Breast epithelium (tissue), 4 donors: ENCODE results near the gene LIPE. TPM values are rescaled to one million over a fixed set of nuclear protein-coding genes. Genes with fewer than 3 reads are reported as not detected.
A peak's percentile ranks its signal among the peaks of the same experiment; 100 is the strongest.
"Not testable (repeated sequence)": the region's sequence is repeated elsewhere in the genome, so short reads cannot be mapped to it uniquely, and the experiment has no call there.

ENCODE experiments used
- DNase-seq, 2 donors: peaks; one replicate each; pipeline ENCODE4 v3.0.0-alpha.2; 2019; ENCODE audit warnings: low spot score in 2 of 2
- H3K27ac ChIP-seq, 2 donors: fragments of 200-600 bp; sonication (generic) in 1 of 2; one replicate each; pipeline ENCODE4 v1.5.1; 2016 to 2019; ENCODE audit warnings: mild to moderate bottlenecking in 1 of 2
- H3K27me3 ChIP-seq, 2 donors: fragments of 200-600 bp; sonication (generic) in 1 of 2; one replicate each; pipeline versions ENCODE4 v1.5.1 to v1.6.0; 2017 to 2019; ENCODE audit warnings: control low read depth in 1 of 2, mild to moderate bottlenecking in 1 of 2
- H3K36me3 ChIP-seq: fragments of 200-600 bp; one replicate; pipeline ENCODE4 v1.5.1; 2019
- H3K4me1 ChIP-seq, 2 donors: fragments of 200-600 bp; sonication (generic); one replicate each; pipeline ENCODE4 v1.5.1; 2016 to 2019; ENCODE audit warnings: control low read depth in 1 of 2
- H3K4me3 ChIP-seq, 3 donors: fragments of 200-600 bp; sonication (generic); 1 replicate in 2 of 3; 2 replicates in 1 of 3; pipeline ENCODE4 v1.5.1; 2016 to 2019; ENCODE audit warnings: mild to moderate bottlenecking in 3 of 3, moderate library complexity in 2 of 3
- H3K9me3 ChIP-seq, 2 donors: fragments of 200-600 bp; sonication (generic) in 1 of 2; one replicate each; pipeline ENCODE4 v1.5.1; 2016 to 2019; ENCODE audit warnings: control low read depth in 1 of 2
- POLR2A ChIP-seq: fragments of 450-650 bp; IDR thresholded peaks from one replicate; pipeline ENCODE4 v1.6.1; 2016; ENCODE audit warnings: antibody characterized with exemption, mild to moderate bottlenecking, moderate library complexity
- POLR2AphosphoS5 ChIP-seq, 3 donors: sonication (generic); formaldehyde crosslinking; IDR thresholded peaks; one replicate each; pipeline ENCODE4 v1.6.1; 2017; ENCODE audit warnings: antibody characterized with exemption in 3 of 3
- intact Hi-C: fragments of 100-400 bp; cut with DNase I; formaldehyde crosslinking; loops from one replicate; pipeline ENCODE4 v1.15.1; 2023; ENCODE audit warnings: low total_unique reads
- total RNA-seq, 3 donors: library from RNA; depleted of rRNA; stranded (reverse); fragments of >200 nt; gene quantifications; one replicate each; pipeline ENCODE4 v1.1.0, GENCODE V29; 2016
- TF ChIP-seq, protein P1 (sequence below), 3 donors: fragments of 450-650 bp; IDR thresholded peaks; one replicate each; pipeline ENCODE4 v1.5.1; 2016 to 2017; ENCODE audit warnings: antibody characterized with exemption in 3 of 3, mild to moderate bottlenecking in 3 of 3, moderate library complexity in 3 of 3

LIPE gene
- total RNA-seq, 3 donors from 2014 or later = 152 to 1,550 (median 380) TPM

DNA sequence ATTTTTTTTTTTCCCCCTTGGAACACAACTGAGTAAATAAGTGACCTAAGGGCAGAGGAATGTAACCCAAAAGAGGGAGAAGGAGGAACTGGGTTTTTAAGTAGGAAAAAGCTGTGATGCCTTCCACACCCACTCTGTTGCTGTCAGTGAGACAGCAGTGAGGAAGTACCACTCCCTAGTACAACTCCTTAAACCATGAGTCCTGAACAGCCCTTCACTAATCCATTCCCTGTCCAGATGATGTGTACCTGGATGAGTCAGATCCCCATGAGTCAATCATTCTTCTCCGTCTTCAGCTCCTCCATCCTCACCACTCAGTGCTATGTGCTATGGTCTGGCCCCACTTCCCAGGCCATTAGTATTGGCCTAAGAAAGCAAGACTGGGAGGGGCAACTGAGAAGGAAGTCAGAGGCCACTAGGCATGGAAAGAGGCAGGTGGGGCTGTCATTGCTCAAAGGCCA, 28.5 kb upstream of the LIPE start:
- TF ChIP-seq POLR2A (no peak), POLR2AphosphoS5 (IDR thresholded peaks at IDR 0.05) (no peak)
- TF ChIP-seq, protein P1, sequence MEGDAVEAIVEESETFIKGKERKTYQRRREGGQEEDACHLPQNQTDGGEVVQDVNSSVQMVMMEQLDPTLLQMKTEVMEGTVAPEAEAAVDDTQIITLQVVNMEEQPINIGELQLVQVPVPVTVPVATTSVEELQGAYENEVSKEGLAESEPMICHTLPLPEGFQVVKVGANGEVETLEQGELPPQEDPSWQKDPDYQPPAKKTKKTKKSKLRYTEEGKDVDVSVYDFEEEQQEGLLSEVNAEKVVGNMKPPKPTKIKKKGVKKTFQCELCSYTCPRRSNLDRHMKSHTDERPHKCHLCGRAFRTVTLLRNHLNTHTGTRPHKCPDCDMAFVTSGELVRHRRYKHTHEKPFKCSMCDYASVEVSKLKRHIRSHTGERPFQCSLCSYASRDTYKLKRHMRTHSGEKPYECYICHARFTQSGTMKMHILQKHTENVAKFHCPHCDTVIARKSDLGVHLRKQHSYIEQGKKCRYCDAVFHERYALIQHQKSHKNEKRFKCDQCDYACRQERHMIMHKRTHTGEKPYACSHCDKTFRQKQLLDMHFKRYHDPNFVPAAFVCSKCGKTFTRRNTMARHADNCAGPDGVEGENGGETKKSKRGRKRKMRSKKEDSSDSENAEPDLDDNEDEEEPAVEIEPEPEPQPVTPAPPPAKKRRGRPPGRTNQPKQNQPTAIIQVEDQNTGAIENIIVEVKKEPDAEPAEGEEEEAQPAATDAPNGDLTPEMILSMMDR (IDR thresholded peaks at IDR 0.05) = no peak
- Histone ChIP-seq H3K27ac (no peak overlapping the region), H3K4me3 (no peak overlapping the region), H3K4me1 (peaks cover 0 to 2% of the 10 kb centered on the region in 2 donors), H3K27me3 (no peaks in the 10 kb centered on the region), H3K36me3 (no peaks in the 10 kb centered on the region), H3K9me3 (no peaks in the 10 kb centered on the region)
- no peak for DNase-seq
- intact Hi-C loops = loop anchor here (10.0 kb wide), 1 partner anchor 69 kb away; the partner anchor contains the start of gene CEACAM1

DNA sequence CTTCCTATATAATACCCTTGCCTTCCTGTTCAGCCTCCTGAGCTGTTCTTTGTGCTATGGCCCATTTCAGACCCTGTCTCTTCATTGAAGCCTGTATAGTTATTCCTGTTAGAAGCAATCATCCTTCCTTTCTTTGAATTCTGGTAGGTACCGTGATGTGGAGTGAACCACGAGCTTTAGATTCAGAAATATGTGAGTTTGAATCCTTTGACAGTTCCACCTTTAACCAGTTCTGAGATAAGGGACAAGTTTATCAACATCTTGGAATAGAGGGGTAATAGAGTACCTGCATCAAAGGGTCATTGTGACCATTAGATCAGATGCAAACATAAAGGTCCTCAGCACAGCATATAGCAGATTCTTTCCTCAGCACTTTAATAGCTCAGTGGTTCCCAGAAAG, 27.9 kb upstream of the LIPE start:
- Histone ChIP-seq H3K36me3 (no peaks in the 10 kb centered on the region), H3K27me3 (no peaks in the 10 kb centered on the region), H3K4me3 (no peak overlapping the region), H3K4me1 (peaks cover 1 to 7% of the 10 kb centered on the region in 2 donors), H3K9me3 (no peaks in the 10 kb centered on the region), H3K27ac (no peak overlapping the region)
- no peak for TF ChIP-seq POLR2A
- TF ChIP-seq POLR2AphosphoS5 (IDR thresholded peaks at IDR 0.05) = no peak
- TF ChIP-seq, protein P1 (IDR thresholded peaks at IDR 0.05) = no peak
- intact Hi-C loops = loop anchor here (10.0 kb wide), 1 partner anchor 70 kb away; the partner anchor contains the start of gene CEACAM1
- no peak for DNase-seq

DNA sequence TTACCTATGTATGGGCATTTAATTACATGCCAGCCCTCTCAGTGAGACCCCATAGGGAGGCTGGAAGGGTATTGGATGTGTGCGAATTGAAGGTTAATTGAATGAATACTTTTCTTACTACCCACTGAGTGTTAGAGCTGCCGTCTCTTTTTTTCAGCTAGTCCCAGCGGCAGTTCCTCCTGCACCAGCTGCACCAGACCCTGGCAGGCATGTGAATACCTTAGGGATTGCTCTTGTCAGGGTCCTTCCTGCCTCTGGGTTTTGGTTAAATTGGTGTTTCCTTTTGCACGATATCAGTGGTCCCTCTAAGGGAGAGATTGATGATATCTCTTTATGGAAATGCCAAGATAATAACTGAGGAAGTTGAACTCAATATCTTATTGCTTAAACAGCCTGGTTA, 25.4 kb upstream of the LIPE start:
- no peak for DNase-seq
- Histone ChIP-seq H3K4me3 (no peak overlapping the region), H3K4me1 (peaks cover 5 to 8% of the 10 kb centered on the region in 2 donors), H3K36me3 (no peaks in the 10 kb centered on the region), H3K9me3 (no peaks in the 10 kb centered on the region), H3K27me3 (no peaks in the 10 kb centered on the region), H3K27ac (no peak overlapping the region)
- intact Hi-C loops = loop anchor here (10.0 kb wide), 1 partner anchor 72 kb away; the partner anchor contains the start of gene CEACAM1
- TF ChIP-seq POLR2AphosphoS5 (IDR thresholded peaks at IDR 0.05) (no peak), POLR2A (no peak)
- TF ChIP-seq, protein P1 (IDR thresholded peaks at IDR 0.05) = no peak

DNA sequence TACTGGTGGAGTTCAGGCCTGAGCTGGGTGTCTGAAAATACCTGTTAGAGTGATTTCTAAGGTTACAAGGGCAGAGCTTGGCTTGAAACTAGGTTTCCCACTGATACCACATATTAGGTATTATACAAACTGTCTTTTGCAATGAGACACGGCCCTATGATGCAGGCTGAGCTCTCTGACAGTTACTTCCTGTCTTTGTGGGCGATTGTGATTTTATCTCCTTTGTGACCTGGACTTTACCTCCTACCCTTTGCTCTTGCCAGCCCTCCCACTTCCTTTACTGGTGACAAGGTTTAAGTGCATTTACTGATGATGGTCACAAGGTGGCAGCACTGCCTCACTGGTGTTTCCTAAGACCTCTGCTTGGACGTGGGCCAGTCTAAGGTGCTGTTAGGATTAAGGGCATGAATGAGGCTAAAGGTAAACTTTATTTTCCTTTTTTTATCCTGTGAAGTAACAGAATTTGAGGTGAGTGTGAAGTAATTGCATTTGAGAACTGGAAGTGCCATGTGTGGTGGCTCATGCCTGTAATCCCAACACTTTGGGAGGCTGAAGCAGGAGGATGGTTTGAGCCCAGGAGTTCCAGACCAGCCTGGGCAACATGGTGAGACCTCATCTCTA, 23.2 kb upstream of the LIPE start:
- Histone ChIP-seq H3K27me3 (no peaks in the 10 kb centered on the region), H3K9me3 (no peaks in the 10 kb centered on the region), H3K36me3 (no peaks in the 10 kb centered on the region), H3K4me1 (peaks cover 5 to 8% of the 10 kb centered on the region in 2 donors), H3K4me3 (no peak overlapping the region), H3K27ac (peak overlapping the region; percentile 76 to 87)
- DNase-seq = peak; percentile 85 to 88
- intact Hi-C loops = loop anchor here (10.0 kb wide), 1 partner anchor 74 kb away; the partner anchor contains the start of gene CEACAM1
- TF ChIP-seq POLR2A (no peak), POLR2AphosphoS5 (IDR thresholded peaks at IDR 0.05) (peak; percentile 47 to 88 (median 56))
- TF ChIP-seq, protein P1 (IDR thresholded peaks at IDR 0.05) = peak; percentile 71 to 98 (median 93)

DNA sequence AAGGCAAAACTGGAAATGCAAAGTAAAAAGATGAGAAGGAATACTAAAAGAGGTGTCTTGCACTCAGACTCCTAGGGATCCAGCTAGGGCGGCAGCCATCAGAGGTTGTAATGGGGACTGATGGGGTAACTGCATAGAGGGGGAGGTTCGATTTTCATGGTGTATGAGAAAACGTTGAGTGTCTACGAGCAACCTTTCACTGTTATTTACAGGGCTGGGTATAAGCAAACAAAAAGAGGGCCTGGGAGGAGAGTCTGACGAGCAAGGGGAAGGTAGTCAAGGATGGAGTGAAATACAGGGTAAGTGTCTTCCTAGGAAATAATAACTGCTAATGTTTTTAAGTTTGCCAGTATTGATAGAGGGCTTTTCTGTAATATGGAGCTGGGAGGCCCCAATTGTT, 21.1 kb upstream of the LIPE start:
- H3K27ac ChIP-seq, H3K4me3 ChIP-seq, H3K4me1 ChIP-seq, H3K36me3 ChIP-seq, H3K9me3 ChIP-seq, intact Hi-C loops, DNase-seq, H3K27me3 ChIP-seq: not testable (repeated sequence)
